ENCODE data around the gene XDH. TPM values are rescaled to one million over a fixed set of nuclear protein-coding genes. Genes with fewer than 3 reads are reported as not detected.

XDH gene
- polyA plus RNA-seq, 1 of the 3 experiments (the other 2 are of a cell fraction), result 0.33 TPM

DNA sequence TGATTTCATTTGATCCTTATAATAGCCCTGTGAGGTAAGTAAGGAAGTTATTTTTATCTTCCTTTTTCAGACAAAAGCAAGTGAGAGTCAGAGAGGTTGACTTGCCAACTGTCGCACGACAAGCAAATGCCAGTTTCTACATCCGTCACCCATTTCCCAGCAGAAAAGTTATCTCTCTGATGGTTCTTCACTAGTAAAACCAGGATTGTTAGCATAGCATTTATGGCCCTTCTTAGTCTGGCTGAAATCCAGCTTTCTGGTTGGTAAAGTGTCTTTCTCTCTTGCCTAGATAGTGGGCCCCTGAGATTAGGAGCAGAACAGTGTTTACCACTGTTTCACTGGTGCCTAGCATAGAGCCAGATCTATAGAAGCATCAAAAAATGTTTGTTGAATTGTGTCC is 7.1 kb upstream of the XDH start:
- Histone ChIP-seq H3K79me2 (ENCODE audit: insufficient read depth) (no peaks in the 10 kb centered on the region), H3K9me3 (peaks cover 11% of the 10 kb centered on the region), H3K36me3 (replicated peaks in 1 of 2; ENCODE audit: control insufficient read depth in 1 of 2, insufficient read depth in 2 of 2, low read length in 1 of 2) (no peaks in the 10 kb centered on the region), H3K4me2 (no peak overlapping the region), H3K4me1 (ENCODE audit: control insufficient read depth in 1 of 2, insufficient read depth in 2 of 2, low read depth in 1 of 2, low read length in 1 of 2) (no peaks in the 10 kb centered on the region), H4K20me1 (ENCODE audit: insufficient read depth) (no peaks in the 10 kb centered on the region), H3K9ac (no peak overlapping the region), H3F3A (replicated peaks; ENCODE audit: insufficient read depth) (no peaks in the 10 kb centered on the region), H3K9me2 (no peaks in the 10 kb centered on the region), H3K27ac (ENCODE audit: low read depth in 2 of 2, low read length in 1 of 2) (no peak overlapping the region), H3K4me3 (ENCODE audit: low read depth in 2 of 2, low read length in 1 of 2) (no peak overlapping the region), H2AFZ (ENCODE audit: low read depth) (no peak overlapping the region), H3K27me3 (ENCODE audit: insufficient read depth) (no peaks in the 10 kb centered on the region)
- over 99% methylated on average over 3 of the region's 3 CpGs for WGBS (ENCODE audit: low lambda C conversion rate)
- TF ChIP-seq POLR2AphosphoS5 (IDR thresholded peaks at IDR 0.05; ENCODE audit: low read depth, low read length), result no peak
- no peak for TF ChIP-seq EZH2phosphoT487 (IDR thresholded peaks at IDR 0.05; ENCODE audit: borderline replicate concordance, low read depth)
- no peak for TF ChIP-seq TCF12 (IDR thresholded peaks at IDR 0.05)
- TF ChIP-seq TEAD4 (IDR thresholded peaks at IDR 0.05; ENCODE audit: borderline replicate concordance, insufficient read depth), result no peak
- no peak for TF ChIP-seq RFX5 (IDR thresholded peaks at IDR 0.05; ENCODE audit: low read length)
- no peak for TF ChIP-seq MXI1 (IDR thresholded peaks at IDR 0.05; ENCODE audit: low read depth, low read length)
- no peak for TF ChIP-seq MEF2A (IDR thresholded peaks at IDR 0.05; ENCODE audit: borderline replicate concordance, low read depth)
- no peak for TF ChIP-seq FOSL2 (IDR thresholded peaks at IDR 0.05; ENCODE audit: borderline replicate concordance, low read depth)
- no peak for TF ChIP-seq CHD2 (IDR thresholded peaks at IDR 0.05; ENCODE audit: low read length, partially characterized antibody)
- no peak for TF ChIP-seq FOXJ3 (CRISPR knock-in tag; IDR thresholded peaks at IDR 0.05)
- TF ChIP-seq, protein P1, sequence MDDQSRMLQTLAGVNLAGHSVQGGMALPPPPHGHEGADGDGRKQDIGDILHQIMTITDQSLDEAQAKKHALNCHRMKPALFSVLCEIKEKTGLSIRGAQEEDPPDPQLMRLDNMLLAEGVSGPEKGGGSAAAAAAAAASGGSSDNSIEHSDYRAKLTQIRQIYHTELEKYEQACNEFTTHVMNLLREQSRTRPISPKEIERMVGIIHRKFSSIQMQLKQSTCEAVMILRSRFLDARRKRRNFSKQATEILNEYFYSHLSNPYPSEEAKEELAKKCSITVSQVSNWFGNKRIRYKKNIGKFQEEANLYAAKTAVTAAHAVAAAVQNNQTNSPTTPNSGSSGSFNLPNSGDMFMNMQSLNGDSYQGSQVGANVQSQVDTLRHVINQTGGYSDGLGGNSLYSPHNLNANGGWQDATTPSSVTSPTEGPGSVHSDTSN (IDR thresholded peaks at IDR 0.05), result no peak
- no peak for TF ChIP-seq GATA2 (CRISPR knock-in tag; IDR thresholded peaks at IDR 0.05)
- no peak for TF ChIP-seq TAF1 (IDR thresholded peaks at IDR 0.05; ENCODE audit: borderline replicate concordance, low read depth, low read length)
- no peak for TF ChIP-seq NFIC (IDR thresholded peaks at IDR 0.05; ENCODE audit: borderline replicate concordance)
- no peak for TF ChIP-seq JUND (IDR thresholded peaks at IDR 0.05)
- CTCF ChIA-PET, result no interaction called here
- no peak for DNase-seq
- POLR2A ChIA-PET, result no interaction called here

DNA sequence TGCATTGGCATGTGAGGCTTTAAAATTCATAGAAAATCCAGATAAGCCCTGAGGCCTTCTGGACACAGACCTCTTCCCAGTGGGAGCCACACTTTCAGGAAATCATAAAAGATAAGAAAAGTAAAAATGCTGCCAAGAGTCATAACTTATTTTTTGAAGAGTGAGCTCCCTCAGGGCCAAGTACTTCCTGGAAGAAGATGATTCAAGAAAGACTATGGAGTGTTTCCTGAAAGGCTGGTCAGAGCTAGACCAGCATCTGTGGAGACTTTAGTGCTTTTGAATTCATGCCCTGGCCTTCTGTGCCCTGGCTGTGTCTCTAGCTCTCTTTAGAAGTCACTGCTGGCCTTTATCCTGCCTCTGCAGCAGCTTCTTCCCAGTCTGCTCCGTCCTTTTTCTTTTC is 6.4 kb upstream of the XDH start:
- WGBS (ENCODE audit: low lambda C conversion rate), result 70% methylated on average over 1 of the region's 1 CpG
- POLR2A ChIA-PET, result no interaction called here
- H3F3A ChIP-seq (replicated peaks; ENCODE audit: insufficient read depth), result no peaks in the 10 kb centered on the region
- no peak overlapping the region for H2AFZ ChIP-seq (ENCODE audit: low read depth)
- H3K27me3 ChIP-seq (ENCODE audit: insufficient read depth), result no peaks in the 10 kb centered on the region
- TF ChIP-seq RXRA (IDR thresholded peaks at IDR 0.05; ENCODE audit: borderline replicate concordance, low read depth), result no peak
- H3K4me2 ChIP-seq, result no peak overlapping the region
- CTCF ChIA-PET, result no interaction called here
- H3K27ac ChIP-seq (ENCODE audit: low read depth in 2 of 2, low read length in 1 of 2), result no peak overlapping the region
- peaks cover 11% of the 10 kb centered on the region for H3K9me3 ChIP-seq
- no peak for DNase-seq
- H3K79me2 ChIP-seq (ENCODE audit: insufficient read depth), result no peaks in the 10 kb centered on the region
- H3K36me3 ChIP-seq (replicated peaks in 1 of 2; ENCODE audit: control insufficient read depth in 1 of 2, insufficient read depth in 2 of 2, low read length in 1 of 2), result no peaks in the 10 kb centered on the region
- H3K4me1 ChIP-seq (ENCODE audit: control insufficient read depth in 1 of 2, insufficient read depth in 2 of 2, low read depth in 1 of 2, low read length in 1 of 2), result no peaks in the 10 kb centered on the region
- no peak overlapping the region for H3K4me3 ChIP-seq (ENCODE audit: low read depth in 2 of 2, low read length in 1 of 2)
- H3K9ac ChIP-seq, result no peak overlapping the region
- no peaks in the 10 kb centered on the region for H4K20me1 ChIP-seq (ENCODE audit: insufficient read depth)
- no peaks in the 10 kb centered on the region for H3K9me2 ChIP-seq

Measured in SK-N-SH (cell line).